Gastroesophageal sphincter (tissue), 4 donors: ENCODE data around the gene BLOC1S5. TPM values are rescaled to one million over a fixed set of nuclear protein-coding genes. Genes with fewer than 3 reads are reported as not detected.

Experiments
- ATAC-seq: fragments of 150-250 bp; one replicate; pipeline ENCODE4 v1.9.1; 2016; ENCODE audit warnings: mild to moderate bottlenecking, moderate library complexity
- H3K27ac ChIP-seq, 4 donors: fragments of 200-600 bp; sonication (generic) in 3 of 4; 1 replicate in 3 of 4; 2 replicates in 1 of 4; pipeline ENCODE4 v1.5.1; 2016 to 2019
- H3K27me3 ChIP-seq: fragments of 200-600 bp; sonication (generic); one replicate; pipeline ENCODE4 v1.5.1; 2019
- H3K36me3 ChIP-seq, 2 donors: fragments of 200-600 bp; sonication (generic); one replicate each; pipeline ENCODE4 v1.5.1; 2019; ENCODE audit warnings: control low read depth in 1 of 2
- H3K4me1 ChIP-seq, 3 donors: fragments of 200-600 bp; sonication (generic); 1 replicate in 2 of 3; 2 replicates in 1 of 3; pipeline ENCODE4 v1.5.1; 2016 to 2019; ENCODE audit warnings: control low read depth in 2 of 3
- H3K4me3 ChIP-seq, 2 donors: fragments of 200-600 bp; sonication (generic); one replicate each; pipeline ENCODE4 v1.5.1; 2019; ENCODE audit warnings: mild to moderate bottlenecking in 1 of 2, moderate library complexity in 1 of 2
- H3K9me3 ChIP-seq, 3 donors: fragments of 200-600 bp; sonication (generic); one replicate each; pipeline ENCODE4 v1.5.1; 2017 to 2019; ENCODE audit warnings: control low read depth in 2 of 3
- EP300 ChIP-seq: sonication (generic); formaldehyde crosslinking; IDR thresholded peaks from one replicate; pipeline ENCODE4 v1.6.1; 2017; ENCODE audit warnings: antibody characterized with exemption, mild to moderate bottlenecking
- POLR2A ChIP-seq, 2 donors: fragments of 450-650 bp; IDR thresholded peaks; one replicate each; pipeline ENCODE4 v1.6.1; 2017; ENCODE audit warnings: antibody characterized with exemption in 2 of 2, mild to moderate bottlenecking in 2 of 2, moderate library complexity in 1 of 2
- POLR2AphosphoS5 ChIP-seq: sonication (generic); formaldehyde crosslinking; IDR thresholded peaks from one replicate; pipeline ENCODE4 v1.6.1; 2017; ENCODE audit warnings: antibody characterized with exemption
- WGBS, 2 donors: methylation state at CpG; one replicate each; pipeline ENCODE4 v1.1.5; 2018; ENCODE audit warnings: low coverage in 1 of 2; 5-methylcytosine and 5-hydroxymethylcytosine counted together
- total RNA-seq, 4 donors: library from RNA; depleted of rRNA; stranded (reverse); fragments of >200 nt; gene quantifications; one replicate each; pipeline ENCODE4 v1.1.0, GENCODE V29; 2016
- TF ChIP-seq, protein P1 (sequence below), 4 experiments: fragments of 200-600 bp in 2 of 4; fragments of 450-650 bp in 2 of 4; sonication (generic) in 1 of 4; IDR thresholded peaks; one replicate each; pipeline ENCODE4 v1.5.1; 2017 to 2019; ENCODE audit warnings: antibody characterized with exemption in 4 of 4, mild to moderate bottlenecking in 2 of 4, moderate library complexity in 2 of 4

The BLOC1S5 gene
- total RNA-seq, 4 donors from 2014 or later, result 10.9 to 15.7 (median 14.8) TPM

DNA sequence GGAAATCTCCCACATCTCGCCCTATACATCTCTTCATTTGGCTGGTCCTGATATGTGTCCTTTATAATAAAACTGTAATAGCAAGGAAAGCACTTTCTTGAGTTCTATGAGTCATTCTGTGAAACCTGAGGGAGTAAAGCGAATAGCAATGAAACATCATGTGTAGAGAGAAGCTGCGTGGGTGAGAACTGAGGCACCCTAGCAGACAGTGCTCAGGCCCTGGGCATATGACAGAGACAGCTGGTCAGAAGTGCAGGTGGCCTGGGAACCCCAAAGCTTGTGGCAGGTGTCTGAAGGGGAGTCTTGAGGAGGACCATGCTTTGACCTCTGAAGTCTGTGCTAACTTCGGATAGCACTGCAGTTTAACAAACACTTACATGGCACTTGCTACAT lies 1.3 kb upstream of the BLOC1S5 start:
- 96 to 100% methylated on average over 1 to 3 of the region's 4 CpGs for WGBS, 2 donors
- Histone ChIP-seq H3K27me3 (no peaks in the 10 kb centered on the region), H3K27ac (no peak overlapping the region), H3K36me3 (peaks cover 0 to 16% of the 10 kb centered on the region in 2 donors), H3K4me3 (no peak overlapping the region), H3K9me3 (no peaks in the 10 kb centered on the region), H3K4me1 (peaks cover 0 to 16% (median 0%) of the 10 kb centered on the region in 3 donors)
- no peak for ATAC-seq
- TF ChIP-seq POLR2A (IDR thresholded peaks at IDR 0.05) (no peak), POLR2AphosphoS5 (no peak), EP300 (no peak)

DNA sequence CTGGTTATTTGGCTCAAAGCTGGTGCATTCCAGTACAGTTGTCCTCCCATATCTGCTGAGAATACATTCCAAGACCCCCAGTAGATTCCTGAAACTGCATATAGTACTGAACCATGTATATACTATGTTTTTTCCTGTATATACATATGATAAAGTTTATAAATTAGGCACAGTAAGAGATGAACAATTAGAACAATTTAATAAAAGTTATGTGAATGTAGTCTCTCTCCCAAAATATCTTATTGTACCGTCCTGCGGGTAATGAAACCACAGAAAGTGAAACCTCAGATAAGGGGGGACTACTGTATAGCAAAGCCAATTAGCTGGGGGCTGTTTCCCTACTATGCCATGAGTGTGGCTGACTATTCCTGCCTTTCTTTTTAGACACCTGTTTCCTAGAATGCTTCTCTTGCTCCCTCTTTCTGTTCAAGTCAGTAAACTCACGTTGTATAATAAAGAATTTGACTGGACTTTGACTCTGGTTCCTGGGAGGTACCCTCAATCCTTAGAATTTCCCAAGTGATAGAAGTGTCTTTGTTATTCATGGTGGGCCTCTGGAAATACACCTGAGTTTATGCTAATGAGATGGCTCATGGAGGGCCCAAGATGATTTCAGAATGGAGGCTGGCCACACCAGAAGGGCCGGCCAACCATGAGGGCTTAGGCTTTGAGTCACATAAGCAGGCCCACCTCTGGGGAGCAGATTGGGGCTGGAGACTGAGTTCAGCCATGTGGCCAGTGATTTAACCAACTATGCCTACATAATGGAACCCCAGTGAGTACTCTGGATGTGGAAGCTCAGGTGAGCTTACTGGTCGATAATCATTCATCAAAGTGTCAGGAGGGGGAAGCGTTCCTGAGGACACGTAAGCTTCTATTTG lies 689 bp upstream of the BLOC1S5 start:
- peaks cover 0 to 22% of the 10 kb centered on the region in 2 donors for H3K36me3 ChIP-seq
- no peaks in the 10 kb centered on the region for H3K9me3 ChIP-seq
- H3K27me3 ChIP-seq, result no peaks in the 10 kb centered on the region
- no peak for ATAC-seq
- H3K27ac ChIP-seq, result peak overlapping the region; percentile 67 to 92 (median 92)
- 79% methylated on average over 6 to 7 of the region's 7 CpGs for WGBS, 2 donors
- peaks cover 0 to 16% (median 0%) of the 10 kb centered on the region in 3 donors for H3K4me1 ChIP-seq
- H3K4me3 ChIP-seq, result peak overlapping the region; percentile 86 to 93
- TF ChIP-seq, protein P1, sequence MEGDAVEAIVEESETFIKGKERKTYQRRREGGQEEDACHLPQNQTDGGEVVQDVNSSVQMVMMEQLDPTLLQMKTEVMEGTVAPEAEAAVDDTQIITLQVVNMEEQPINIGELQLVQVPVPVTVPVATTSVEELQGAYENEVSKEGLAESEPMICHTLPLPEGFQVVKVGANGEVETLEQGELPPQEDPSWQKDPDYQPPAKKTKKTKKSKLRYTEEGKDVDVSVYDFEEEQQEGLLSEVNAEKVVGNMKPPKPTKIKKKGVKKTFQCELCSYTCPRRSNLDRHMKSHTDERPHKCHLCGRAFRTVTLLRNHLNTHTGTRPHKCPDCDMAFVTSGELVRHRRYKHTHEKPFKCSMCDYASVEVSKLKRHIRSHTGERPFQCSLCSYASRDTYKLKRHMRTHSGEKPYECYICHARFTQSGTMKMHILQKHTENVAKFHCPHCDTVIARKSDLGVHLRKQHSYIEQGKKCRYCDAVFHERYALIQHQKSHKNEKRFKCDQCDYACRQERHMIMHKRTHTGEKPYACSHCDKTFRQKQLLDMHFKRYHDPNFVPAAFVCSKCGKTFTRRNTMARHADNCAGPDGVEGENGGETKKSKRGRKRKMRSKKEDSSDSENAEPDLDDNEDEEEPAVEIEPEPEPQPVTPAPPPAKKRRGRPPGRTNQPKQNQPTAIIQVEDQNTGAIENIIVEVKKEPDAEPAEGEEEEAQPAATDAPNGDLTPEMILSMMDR (IDR thresholded peaks at IDR 0.05), result no peak
- TF ChIP-seq EP300, result no peak
- TF ChIP-seq POLR2AphosphoS5, result no peak
- TF ChIP-seq POLR2A (IDR thresholded peaks at IDR 0.05), result no peak

DNA sequence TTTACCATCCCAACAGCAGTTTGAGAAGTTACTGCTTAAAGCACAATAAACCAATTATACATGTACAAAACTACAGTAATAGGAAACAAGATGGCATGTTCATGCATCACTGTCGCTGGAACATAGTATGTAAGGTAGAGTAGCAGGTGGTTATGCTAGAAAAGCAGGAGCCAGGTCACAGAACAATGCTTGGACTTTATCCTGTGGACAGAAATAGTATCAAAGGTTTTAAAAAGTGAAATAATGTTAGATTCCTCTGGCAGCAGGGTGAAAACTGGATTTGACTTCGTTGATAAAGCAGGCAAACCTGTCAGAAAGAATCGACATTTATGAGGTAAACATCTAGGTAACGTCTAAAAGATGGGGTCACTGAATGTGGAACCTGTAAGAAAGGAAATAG lies 2.5 kb downstream of the BLOC1S5 start:
- H3K27ac ChIP-seq, result no peak overlapping the region
- H3K36me3 ChIP-seq, result peaks cover 0 to 38% of the 10 kb centered on the region in 2 donors
- H3K9me3 ChIP-seq, result no peaks in the 10 kb centered on the region
- no peak for TF ChIP-seq POLR2AphosphoS5
- 72 to 85% methylated on average over 4 of the region's 4 CpGs for WGBS, 2 donors
- no peak for ATAC-seq
- H3K27me3 ChIP-seq, result no peaks in the 10 kb centered on the region
- peaks cover 0 to 16% (median 0%) of the 10 kb centered on the region in 3 donors for H3K4me1 ChIP-seq
- no peak overlapping the region for H3K4me3 ChIP-seq

GRCh38 chr6:8060346-8060745 lies 3.8 kb downstream of the BLOC1S5 start:
- WGBS, 2 donors, result 72 to 88% methylated on average over 2 to 3 of the region's 3 CpGs
- no peak overlapping the region for H3K4me3 ChIP-seq

GRCh38 chr6:8059129-8059528 lies 5.1 kb downstream of the BLOC1S5 start:
- no peaks in the 10 kb centered on the region for H3K27me3 ChIP-seq
- ATAC-seq, result no peak
- H3K4me1 ChIP-seq, result peaks cover 0 to 11% (median 0%) of the 10 kb centered on the region in 3 donors
- no peak for TF ChIP-seq EP300
- no peak for TF ChIP-seq POLR2AphosphoS5
- TF ChIP-seq, protein P1 (IDR thresholded peaks at IDR 0.05), result peak in 3 of 4 experiments; percentile 3 to 35 (median 13)
- TF ChIP-seq POLR2A (IDR thresholded peaks at IDR 0.05), result no peak
- peaks cover 0 to 55% of the 10 kb centered on the region in 2 donors for H3K36me3 ChIP-seq
- no peak overlapping the region for H3K27ac ChIP-seq
- H3K9me3 ChIP-seq, result no peaks in the 10 kb centered on the region
- H3K4me3 ChIP-seq, result no peak overlapping the region

More at GRCh38 chr6:8060346-8060745, 3.8 kb downstream of the BLOC1S5 start:
- no peaks in the 10 kb centered on the region for H3K27me3 ChIP-seq
- TF ChIP-seq POLR2AphosphoS5, result no peak
- TF ChIP-seq POLR2A (IDR thresholded peaks at IDR 0.05), result no peak
- TF ChIP-seq EP300, result no peak
- TF ChIP-seq, protein P1 (IDR thresholded peaks at IDR 0.05), result no peak
- peaks cover 0 to 51% of the 10 kb centered on the region in 2 donors for H3K36me3 ChIP-seq
- peaks cover 0 to 16% (median 0%) of the 10 kb centered on the region in 3 donors for H3K4me1 ChIP-seq
- no peak overlapping the region for H3K27ac ChIP-seq
- ATAC-seq, result no peak
- H3K9me3 ChIP-seq, result no peaks in the 10 kb centered on the region

DNA sequence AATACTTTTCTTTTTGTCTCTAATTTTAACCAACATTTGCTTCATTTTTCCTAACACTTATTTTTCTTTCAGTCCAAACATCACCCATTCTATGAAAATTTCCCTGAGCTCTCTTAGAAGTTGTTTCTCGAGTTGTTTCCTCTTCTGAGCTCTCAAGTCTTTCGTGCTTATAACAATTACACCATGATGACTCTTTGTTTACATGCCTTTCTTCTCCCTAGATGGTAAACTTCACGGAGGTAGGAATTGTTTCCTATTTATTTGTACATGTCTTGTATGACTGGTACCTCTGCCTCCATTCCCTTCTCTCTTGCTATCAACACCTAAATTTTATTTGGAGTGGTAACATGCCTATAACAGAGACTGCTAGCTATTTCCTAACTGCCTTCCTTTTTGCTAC lies 6.4 kb downstream of the BLOC1S5 start:
- H3K27me3 ChIP-seq, result no peaks in the 10 kb centered on the region
- ATAC-seq, result no peak
- no peak overlapping the region for H3K27ac ChIP-seq
- TF ChIP-seq EP300 (no peak), POLR2AphosphoS5 (no peak), POLR2A (IDR thresholded peaks at IDR 0.05) (no peak)
- TF ChIP-seq, protein P1 (IDR thresholded peaks at IDR 0.05), result no peak
- H3K9me3 ChIP-seq, result no peaks in the 10 kb centered on the region
- peaks cover 0 to 3% (median 0%) of the 10 kb centered on the region in 3 donors for H3K4me1 ChIP-seq
- no peak overlapping the region for H3K4me3 ChIP-seq
- peaks cover 0 to 55% of the 10 kb centered on the region in 2 donors for H3K36me3 ChIP-seq
- WGBS, 2 donors, result 58 to 92% methylated on average over 3 of the region's 3 CpGs
